Measurements from ENCODE around the gene DDOST.

DNA sequence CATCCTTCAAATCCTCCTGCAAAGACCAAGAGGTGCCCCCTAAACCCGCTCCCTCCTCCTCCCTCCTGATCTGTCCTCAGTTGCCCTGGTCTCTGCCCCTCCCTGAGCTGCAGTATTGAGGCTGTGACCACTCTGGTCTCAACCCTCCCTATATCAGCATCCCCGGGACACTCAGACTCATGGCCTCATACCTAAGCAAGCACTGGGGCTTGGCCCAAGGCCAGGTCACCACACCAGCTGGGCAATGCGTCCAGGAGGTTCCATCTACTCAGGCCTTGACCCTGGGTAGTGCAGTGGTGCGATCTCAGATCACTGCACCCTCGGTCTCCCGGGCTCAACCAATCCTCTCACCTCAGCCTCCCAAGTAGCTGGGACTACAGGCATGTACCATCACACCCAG, 46.9 kb upstream of the DDOST start:
- TF ChIP-seq, protein P1, sequence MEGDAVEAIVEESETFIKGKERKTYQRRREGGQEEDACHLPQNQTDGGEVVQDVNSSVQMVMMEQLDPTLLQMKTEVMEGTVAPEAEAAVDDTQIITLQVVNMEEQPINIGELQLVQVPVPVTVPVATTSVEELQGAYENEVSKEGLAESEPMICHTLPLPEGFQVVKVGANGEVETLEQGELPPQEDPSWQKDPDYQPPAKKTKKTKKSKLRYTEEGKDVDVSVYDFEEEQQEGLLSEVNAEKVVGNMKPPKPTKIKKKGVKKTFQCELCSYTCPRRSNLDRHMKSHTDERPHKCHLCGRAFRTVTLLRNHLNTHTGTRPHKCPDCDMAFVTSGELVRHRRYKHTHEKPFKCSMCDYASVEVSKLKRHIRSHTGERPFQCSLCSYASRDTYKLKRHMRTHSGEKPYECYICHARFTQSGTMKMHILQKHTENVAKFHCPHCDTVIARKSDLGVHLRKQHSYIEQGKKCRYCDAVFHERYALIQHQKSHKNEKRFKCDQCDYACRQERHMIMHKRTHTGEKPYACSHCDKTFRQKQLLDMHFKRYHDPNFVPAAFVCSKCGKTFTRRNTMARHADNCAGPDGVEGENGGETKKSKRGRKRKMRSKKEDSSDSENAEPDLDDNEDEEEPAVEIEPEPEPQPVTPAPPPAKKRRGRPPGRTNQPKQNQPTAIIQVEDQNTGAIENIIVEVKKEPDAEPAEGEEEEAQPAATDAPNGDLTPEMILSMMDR (IDR thresholded peaks at IDR 0.05) = no peak
- TF ChIP-seq POLR2A (IDR thresholded peaks at IDR 0.05) = no peak
